ENCODE measurements around the gene NTRK2.

Gene NTRK2

DNA sequence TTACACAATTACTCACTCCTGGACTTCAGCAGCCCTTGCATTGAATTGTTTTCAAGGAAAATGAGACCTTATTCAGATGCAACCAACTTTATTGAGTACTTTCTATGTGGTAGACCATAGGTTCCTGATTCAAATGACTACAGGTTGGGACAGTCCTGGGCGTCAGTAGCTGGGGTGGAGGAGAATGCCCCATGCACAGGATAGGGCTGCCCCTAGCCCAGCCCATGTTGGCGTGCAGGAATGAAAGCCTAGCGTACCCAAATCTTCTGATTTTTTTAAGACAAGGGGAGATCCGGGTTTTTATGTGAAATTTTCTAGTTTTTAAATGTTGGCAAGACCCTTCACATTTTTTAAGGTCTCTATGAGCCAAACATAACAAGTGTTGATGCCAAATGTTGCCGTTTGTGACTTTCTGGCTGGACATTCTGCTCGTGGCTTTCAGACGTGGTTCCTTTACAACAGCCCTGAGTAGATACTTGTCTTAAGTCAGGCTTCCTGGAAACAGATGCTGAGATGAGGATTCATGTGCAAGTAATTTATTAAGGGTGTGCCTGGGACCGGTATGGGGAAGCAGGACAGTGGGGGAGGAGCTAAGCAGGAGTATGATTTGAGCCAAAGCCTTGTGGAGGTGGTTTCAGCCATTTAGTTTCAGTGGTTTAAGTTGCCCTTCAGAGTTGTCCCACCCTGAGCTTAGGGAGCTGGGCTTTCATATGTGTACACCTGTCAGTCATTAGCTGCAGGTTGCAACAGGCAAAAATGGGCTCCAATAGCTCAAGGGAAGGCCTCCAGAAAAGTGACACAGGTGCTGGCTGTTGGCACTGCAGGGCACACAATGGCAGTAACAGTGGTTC, 154.1 kb downstream of the NTRK2 start:
- no peak for DNase-seq

- DNase-seq = no peak
Observed at GRCh38 chr9:84827216-84827765, 157.8 kb downstream of the NTRK2 start.

GRCh38 chr9:84828046-84828445, 158.5 kb downstream of the NTRK2 start:
- no peak for DNase-seq

DNA sequence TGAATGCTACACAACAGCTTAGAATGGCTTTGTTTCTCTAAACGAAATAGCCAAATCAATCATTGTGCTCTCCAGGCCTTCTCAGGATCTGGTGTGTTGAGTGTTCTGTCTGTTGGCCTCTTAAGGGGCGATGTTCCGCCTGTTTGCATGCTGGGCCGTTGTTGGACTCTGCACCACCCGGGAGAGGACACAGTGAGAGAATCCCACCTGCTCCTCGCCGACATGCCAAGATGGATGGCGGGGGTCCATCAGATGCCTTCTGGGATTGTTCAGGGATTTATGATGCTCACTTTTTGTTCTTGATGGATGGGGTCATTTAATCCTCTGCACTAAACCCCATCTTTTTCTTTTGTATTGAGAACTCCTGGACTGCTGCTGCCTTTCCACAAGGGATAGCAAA, 159.9 kb downstream of the NTRK2 start:
- no peak for DNase-seq

GRCh38 chr9:84829997-84830696, 160.6 kb downstream of the NTRK2 start:
- DNase-seq = no peak

- DNase-seq = no peak
Observed at GRCh38 chr9:84831377-84831776, 161.8 kb downstream of the NTRK2 start.

DNA sequence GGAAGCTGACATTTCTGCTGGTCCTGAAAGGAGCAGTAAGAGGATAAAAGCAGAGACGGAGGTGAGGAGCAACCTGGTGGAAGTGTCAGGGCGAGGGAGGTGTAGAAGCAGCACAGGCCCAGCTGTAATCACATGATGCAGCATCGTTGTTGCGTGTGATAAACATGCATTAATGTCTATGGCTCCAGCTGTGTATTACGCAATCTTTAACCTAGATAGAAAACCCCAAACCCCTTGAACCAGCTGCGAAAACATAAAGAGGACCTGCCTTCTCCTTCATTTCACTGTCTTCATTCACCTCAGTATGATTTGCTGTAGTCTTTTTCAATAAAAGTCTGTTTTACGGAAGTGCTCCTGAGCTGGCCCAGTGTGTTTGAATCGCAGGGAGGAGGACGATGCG, 162.9 kb downstream of the NTRK2 start:
- DNase-seq = no peak

DNA sequence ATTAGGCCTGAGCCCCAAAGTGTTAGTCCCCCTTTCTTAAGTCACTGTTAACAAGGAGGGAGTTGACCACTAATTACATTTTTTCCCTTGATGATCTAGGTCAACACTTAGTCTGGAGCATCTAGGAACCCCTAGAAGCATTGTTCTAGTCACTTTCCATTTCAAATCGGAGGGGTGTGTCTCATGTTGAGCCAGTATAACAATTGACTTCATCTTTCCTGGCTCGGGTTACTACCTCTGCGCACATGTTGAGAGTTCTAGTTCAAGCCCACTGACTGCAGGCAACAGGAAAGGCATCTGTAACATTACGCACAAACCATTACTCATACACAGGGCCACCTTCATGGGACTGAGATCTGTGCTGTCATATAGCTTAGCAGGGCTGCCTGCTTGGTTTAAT, 164.9 kb downstream of the NTRK2 start:
- DNase-seq = no peak

DNA sequence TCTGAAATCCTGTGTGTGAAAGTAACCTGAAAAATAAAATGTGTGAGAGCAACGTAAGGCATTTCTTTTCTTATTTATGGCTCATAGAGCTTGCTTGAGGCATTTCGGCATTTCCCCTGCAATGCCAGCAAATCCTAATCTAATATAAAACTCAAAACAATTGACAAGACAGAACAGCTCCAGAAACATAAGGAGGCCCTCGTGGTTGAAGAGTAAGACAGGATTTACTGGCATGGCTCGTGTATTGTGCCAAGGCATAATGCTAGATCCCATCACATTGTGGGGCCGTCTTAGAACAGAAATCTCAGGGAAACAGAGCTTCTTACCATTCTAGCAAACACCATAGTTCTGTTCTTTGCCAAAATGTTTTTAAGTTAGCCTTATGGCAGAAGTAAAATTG, 166.2 kb downstream of the NTRK2 start:
- DNase-seq = no peak

DNA sequence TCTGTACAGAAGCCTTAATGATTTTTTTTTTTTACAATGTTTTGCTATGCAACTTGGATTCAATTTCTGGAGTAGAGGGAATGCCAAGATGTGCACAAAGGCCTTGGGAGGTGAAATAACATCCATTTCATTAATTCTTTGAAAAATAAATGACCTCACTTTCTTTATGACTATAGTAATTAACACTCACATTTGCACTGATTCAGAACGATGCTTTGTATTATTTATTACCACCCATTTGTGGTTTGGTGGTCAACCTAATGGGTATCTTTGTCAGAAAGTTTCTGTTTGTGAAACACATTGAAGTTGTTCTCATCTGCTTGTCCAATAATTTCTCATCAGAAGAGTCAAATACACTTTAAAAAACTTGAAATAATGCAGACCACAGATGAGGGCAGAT, 169.3 kb downstream of the NTRK2 start:
- no peak for DNase-seq

DNA sequence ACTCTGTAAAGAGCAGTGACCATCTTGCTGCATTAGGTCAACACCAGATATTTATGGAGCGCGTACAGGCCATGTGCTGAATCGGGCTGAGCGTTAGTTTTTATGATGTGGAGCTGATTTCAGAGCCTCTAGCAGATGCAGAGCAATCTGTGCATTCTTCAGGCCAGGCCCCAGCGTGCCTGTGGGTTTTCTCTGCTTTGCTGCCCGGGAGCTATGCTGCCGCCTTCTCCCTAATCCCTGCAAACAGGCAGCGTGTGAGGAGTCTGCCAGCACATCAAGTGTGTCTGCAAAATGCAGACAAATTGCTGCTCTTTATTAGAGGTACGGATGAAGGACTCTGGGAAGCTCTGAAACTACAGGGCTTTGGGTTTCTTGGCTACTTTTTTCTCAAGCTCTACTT, 170.0 kb downstream of the NTRK2 start:
- DNase-seq = no peak

DNA sequence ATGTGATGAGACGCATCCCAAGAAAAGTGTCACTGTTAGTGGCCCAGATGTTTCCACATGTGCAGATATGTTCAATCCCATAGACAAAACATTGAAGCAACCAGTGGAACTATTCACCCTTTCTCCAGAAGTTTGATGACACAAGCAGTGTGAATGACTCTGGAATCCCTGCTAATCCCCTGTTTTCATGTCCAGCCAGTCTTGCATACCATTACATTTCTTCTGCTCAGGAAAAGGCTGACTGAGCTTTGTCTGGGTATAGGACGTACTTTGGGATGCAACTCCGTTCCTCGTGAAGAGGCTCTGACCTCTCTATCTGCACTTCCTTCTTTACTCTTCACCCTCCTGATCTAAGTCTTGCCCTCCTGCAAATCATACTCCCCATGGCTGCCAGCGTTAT, 172.4 kb downstream of the NTRK2 start:
- DNase-seq = no peak

DNA sequence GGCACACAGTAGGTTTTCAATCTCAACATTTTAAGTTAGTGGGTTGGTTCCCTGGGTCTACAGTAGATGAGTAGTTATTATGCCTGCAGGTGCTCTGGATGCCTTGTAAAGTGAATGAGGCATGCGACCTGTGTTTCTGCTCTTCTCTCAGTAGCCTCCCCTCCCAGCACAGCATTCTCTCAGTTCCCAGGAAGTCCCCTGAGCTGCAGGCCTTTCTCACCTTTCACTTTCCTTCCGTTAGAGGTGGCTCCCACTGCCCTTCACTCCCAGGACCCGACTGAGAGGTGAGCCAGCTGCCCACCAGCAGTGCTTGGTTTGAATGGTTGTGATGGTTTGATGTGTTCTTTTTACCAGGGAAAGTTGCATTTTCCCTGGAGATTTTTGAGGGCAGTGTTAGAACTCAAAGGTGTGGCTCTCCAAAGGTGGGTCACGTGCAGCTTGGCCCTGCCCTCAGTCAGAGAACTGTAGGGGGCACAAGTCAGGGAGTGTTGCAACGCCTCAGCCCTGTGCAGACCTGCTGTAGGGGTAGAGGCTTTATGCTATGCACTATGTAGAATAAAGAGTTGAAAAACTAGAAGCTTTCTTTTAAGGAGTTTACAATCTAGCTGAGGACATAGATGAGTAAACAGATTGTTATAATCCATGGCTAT, 173.8 kb downstream of the NTRK2 start:
- DNase-seq = no peak

DNA sequence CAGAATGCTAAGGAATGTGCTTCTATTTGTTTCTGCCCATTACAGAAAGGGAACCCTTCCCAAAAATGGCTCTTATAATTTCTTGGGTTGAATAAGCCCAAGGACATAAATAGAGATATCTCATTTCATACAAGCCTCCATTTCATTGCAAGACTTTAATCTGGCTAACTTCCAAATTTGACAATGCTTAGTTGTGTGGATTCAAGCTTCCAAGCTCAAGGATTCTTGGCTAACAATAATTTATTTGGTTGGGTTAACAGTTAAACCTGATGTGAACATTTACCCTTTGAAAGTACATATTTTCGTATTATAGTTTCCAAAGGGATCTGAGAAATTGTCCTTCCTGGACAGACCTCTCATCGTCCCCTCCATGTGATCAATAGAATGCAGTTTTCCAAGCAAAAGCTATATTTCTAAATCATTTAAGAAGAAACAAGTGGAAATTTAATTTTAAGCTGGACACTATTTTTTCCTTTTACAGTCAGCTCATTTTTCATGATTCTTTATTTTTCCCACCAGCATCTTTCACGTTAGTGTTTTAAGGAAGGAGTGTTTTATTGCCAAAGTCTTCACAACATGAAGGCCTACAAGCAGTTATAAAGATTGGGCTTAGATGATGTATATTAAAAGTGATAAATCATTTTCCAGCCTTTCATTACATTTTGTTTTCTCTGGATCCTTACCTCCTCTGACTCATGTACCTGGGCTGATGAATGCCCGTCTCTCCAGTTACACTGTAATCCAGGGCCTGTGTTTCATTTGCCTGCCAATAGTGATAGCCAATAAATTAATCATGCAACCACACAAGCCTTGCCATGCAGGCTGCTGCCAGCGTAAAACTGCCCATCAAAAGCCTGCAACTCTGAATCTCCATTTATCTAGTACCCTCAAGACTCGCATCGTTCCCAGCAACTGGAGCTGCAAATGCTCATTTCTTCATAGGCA, 176.7 kb downstream of the NTRK2 start:
- no peak for DNase-seq

GRCh38 chr9:84846906-84847305, 177.4 kb downstream of the NTRK2 start:
- DNase-seq = no peak

DNA sequence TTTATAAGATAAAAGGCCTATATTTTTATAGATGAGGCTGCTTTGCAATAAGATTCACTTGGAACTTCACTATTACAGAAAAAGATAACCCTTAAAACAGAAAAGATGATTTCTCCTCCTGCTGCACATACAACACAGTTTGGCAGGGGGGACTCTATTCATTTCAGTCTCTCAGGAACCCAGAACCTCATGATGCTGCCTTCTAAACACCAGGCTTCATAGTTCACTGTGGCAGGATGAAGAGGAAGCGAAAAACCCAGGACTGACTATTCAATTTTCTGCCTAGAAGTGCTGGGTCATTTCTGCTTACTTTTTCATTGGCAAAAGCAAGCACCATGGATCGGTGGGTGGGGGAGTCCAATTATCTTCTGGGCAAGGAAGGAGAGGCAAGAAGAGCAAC, 179.5 kb downstream of the NTRK2 start:
- no peak for DNase-seq

DNA sequence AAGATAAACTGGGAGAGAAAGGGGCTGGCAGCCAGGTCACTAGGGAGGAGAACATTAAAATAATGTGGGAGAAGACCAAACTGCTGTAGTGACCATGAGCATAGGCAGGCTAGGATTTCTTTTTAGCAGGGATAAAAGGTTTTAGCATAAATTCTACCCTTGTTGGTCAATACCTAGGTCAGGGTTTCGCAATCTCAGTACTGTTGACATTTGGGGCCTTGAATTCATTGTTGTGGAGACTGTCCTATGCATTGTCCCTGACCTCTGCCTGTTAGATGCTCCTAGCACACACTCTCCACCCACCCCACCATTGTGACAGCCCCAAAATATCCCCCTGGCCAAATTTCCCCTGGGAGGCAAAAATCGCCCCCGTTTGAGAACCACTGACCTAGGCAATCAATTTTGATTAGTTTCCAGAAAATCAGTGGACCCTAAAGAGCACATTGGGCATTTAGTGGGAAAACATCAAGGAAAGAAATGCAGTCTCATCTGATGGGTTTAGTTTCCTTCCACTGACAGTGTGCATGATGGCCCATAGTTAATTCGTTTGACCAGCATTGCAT, 181.4 kb downstream of the NTRK2 start:
- no peak for DNase-seq

DNA sequence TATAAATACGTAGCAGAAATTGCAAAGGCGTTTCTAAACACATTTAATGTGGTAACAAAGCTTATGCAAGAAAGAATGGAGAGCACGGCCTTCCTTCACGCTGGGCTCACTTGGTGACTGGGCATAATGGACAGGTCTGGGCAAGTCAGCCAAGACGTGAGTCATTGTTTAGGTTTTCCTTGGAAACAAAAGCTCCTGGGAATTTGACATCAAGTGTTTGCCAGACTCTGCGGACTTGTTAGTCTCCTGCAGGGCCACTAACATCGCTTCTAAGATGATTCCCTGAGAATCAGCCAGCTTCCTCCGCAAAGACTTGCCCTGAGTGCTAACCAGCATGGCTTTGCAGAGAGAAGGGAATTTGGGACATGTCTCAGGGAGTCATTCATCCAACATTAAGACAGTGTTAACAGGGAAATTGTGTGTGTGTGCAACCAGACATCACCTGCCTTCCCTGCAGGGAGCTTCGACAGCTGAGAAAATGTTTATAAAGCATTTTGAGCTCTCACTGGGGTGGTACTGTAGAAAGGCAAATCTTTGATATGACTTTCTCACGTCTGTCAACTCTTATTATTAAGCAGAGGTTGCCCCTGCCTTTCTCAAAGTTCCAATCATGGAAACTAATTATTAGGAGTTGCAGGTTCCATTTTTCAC, 182.5 kb downstream of the NTRK2 start:
- DNase-seq = no peak

DNA sequence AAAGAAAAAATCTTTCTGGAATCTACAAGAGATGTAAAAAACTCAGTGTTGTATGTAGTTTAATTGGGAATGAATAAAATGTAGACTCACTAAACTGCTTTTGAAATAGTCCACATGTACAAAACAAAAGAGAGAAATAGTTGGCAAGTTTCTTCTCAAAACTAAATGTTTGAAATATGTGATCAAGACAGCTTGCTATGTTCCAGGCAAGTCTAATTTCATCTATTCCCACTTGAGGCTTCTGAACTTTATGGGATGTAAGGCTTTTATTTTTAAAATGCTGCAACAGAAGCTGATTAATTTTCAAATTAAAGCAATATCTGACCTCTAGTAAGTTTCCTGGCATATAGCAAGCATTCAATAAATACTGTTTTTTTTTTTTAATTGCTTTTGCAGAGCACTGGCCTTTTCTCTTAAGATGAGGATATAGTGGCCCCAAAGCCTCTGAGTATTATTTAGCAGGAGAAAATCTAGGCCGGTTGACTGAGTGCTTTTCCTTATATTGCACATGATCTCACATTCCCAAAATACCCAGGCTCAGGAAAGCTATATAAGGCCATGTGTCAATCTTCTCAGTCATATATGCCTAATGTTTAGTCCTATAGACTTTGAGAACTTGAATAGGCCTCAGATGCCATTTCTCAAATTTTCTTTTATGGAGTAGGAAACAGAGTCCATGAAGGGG, 183.2 kb downstream of the NTRK2 start:
- DNase-seq = no peak

DNA sequence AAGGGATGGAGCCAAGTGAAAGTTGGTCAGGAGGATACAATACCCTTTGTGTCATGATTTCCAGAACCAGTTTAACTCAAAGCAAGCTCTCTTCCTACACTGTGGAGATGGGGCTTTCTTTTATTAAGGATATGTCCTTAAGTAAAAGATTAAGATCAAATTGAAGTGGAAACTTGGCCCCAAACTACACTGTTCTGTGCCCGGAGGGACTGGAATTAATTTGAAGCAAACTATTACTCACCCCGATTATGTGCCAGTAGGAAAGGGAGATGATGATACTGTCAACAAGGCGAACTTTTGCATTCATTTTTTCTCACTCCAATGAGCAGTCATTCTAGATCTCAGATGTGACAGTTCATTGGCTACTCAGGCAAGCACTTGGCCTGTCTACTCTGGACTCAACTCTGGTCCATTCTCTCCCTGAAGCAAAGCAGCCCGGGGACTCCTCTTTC, 186.7 kb downstream of the NTRK2 start:
- DNase-seq = no peak

DNA sequence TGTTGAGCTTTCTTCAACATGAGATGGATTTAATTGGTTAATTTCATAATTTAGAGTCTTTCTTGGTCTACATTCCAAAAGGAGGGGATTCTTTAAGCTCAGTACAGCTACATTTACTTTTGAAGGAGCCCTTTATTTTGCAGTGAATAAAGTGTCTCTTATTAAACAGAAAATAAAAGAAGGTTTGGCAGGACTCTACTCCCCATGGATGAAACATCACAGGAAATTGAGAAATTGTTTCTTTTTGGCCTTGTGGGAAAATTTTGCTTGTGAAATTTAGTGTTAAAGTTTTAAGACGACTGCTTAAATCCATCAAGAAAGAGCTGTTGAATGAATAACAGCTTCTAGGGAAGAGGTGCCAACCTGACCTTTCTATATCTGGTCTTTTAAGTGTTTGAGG, 187.7 kb downstream of the NTRK2 start:
- no peak for DNase-seq

Measured in stimulated activated CD4-positive, alpha-beta T cell treated with anti-CD3 and anti-CD28 coated beads, Interleukin-12 subunit alpha, Interleukin-12 subunit beta, amount 100 ng/mL, for 4 hours (primary cell).